K562 treated with DMSO at 1 percent for 24 hours (cell line): ENCODE results near the gene FDX1. TPM values are rescaled to one million over a fixed set of nuclear protein-coding genes. Genes with fewer than 3 reads are reported as not detected.

Experiments
- total RNA-seq: library from RNA; unstranded; fragments of 300-600 nt; gene quantifications from 2 replicates; pipeline ENCODE4 v1.2.3, GENCODE V29; 2022; ENCODE audit warnings: low read depth; ENCODE audit not compliant: insufficient read depth

Gene FDX1
- total RNA-seq, result 10.3 and 11.7 TPM in 2 replicates

GRCh38 chr11:110429731-110430266, at the start of gene FDX1:
TSS of gene FDX1 (plus strand) at chr11:110429948. CDS start at chr11:110430121, 173 bp downstream.

Other genes starting within 250 kb of the FDX1 start
- 34.8 and 44.1 TPM in 2 replicates for gene RDX, start 133.3 kb upstream of the FDX1 start, total RNA-seq